HepG2 (cell line): Measurements from ENCODE around the gene SNX9. TPM values are rescaled to one million over a fixed set of nuclear protein-coding genes. Genes with fewer than 3 reads are reported as not detected.

ENCODE experiments used
- CBFB ChIP-seq: sonication (generic); formaldehyde crosslinking; IDR thresholded peaks from 2 replicates; pipeline ENCODE4 v1.4.0; 2020; ENCODE audit warnings: missing genetic modification reagents
- CEBPG ChIP-seq: IDR thresholded peaks from 2 replicates; pipeline ENCODE4 v1.6.1; 2016
- DNMT3B ChIP-seq: conservative IDR thresholded peaks from 2 replicates; pipeline ENCODE4 v1.6.1; 2016; ENCODE audit warnings: missing biosample characterization, control low read depth
- GATA4 ChIP-seq: sonication (generic); IDR thresholded peaks from 2 replicates; pipeline ENCODE4 v1.6.1; 2016; ENCODE audit warnings: antibody characterized with exemption, low read depth, borderline replicate concordance
- HDAC6 ChIP-seq: fragments of 200-600 bp; sonication (generic); IDR thresholded peaks from 2 replicates; pipeline ENCODE4 v1.7.0; 2017; ENCODE audit warnings: mild to moderate bottlenecking, antibody characterized with exemption, low read length, low read depth
- HES4 ChIP-seq: sonication (generic); formaldehyde crosslinking; IDR thresholded peaks from 2 replicates; pipeline ENCODE4 v1.9.0; 2021; ENCODE audit warnings: mild to moderate bottlenecking, missing genetic modification reagents, borderline replicate concordance
- HHEX ChIP-seq: IDR thresholded peaks from 2 replicates; pipeline ENCODE4 v1.6.1; 2016; ENCODE audit warnings: control low read depth
- HNF4A ChIP-seq: sonication (generic); formaldehyde crosslinking; IDR thresholded peaks from 2 replicates; pipeline ENCODE4 v1.4.0; 2020; ENCODE audit warnings: missing genetic modification reagents
- IRF9 ChIP-seq: sonication (generic); formaldehyde crosslinking; IDR thresholded peaks from 2 replicates; pipeline ENCODE4 v1.8.0; 2022; ENCODE audit warnings: missing genetic modification reagents, mild to moderate bottlenecking, borderline replicate concordance
- JARID2 ChIP-seq: sonication (generic); formaldehyde crosslinking; IDR thresholded peaks from 2 replicates; pipeline ENCODE4 v1.8.1; 2023; ENCODE audit warnings: missing genetic modification reagents, inconsistent platforms; ENCODE audit not compliant: insufficient replicate concordance
- PCBP1 ChIP-seq: fragments of 200-400 bp; formaldehyde crosslinking; IDR thresholded peaks from 2 replicates; pipeline ENCODE4 v1.6.1; 2017; ENCODE audit warnings: mild to moderate bottlenecking, low read depth, low read length, borderline replicate concordance
- RXRA ChIP-seq: sonication (generic); formaldehyde crosslinking; IDR thresholded peaks from 2 replicates; pipeline ENCODE4 v1.5.1; 2020; ENCODE audit warnings: missing genetic modification reagents
- TFE3 ChIP-seq: IDR thresholded peaks from 2 replicates; pipeline ENCODE4 v1.6.1; 2016
- UBTF ChIP-seq: sonication (generic); formaldehyde crosslinking; IDR thresholded peaks from 2 replicates; pipeline ENCODE4 v1.4.0; 2020; ENCODE audit warnings: mild to moderate bottlenecking, missing genetic modification reagents
- ZMYM3 ChIP-seq: sonication (generic); formaldehyde crosslinking; IDR thresholded peaks from 2 replicates; pipeline ENCODE4 v1.5.1; 2020; ENCODE audit warnings: mild to moderate bottlenecking, missing genetic modification reagents
- ZNF207 ChIP-seq: fragments of 450-650 bp; IDR thresholded peaks from 2 replicates; pipeline ENCODE4 v1.6.1; 2016; ENCODE audit warnings: antibody characterized with exemption, borderline replicate concordance
- ZNF430 ChIP-seq: sonication (generic); formaldehyde crosslinking; IDR thresholded peaks from 2 replicates; pipeline ENCODE4 v1.9.0; 2021; ENCODE audit warnings: mild to moderate bottlenecking, missing genetic modification reagents
- ZNF619 ChIP-seq: sonication (generic); formaldehyde crosslinking; IDR thresholded peaks from 2 replicates; pipeline ENCODE4 v1.4.0; 2020; ENCODE audit warnings: mild to moderate bottlenecking, missing genetic modification reagents
- ZNF7 ChIP-seq: IDR thresholded peaks from 2 replicates; pipeline ENCODE4 v1.6.1; 2016; ENCODE audit warnings: missing biosample characterization, missing genetic modification reagents
- ZNF746 ChIP-seq: sonication (generic); formaldehyde crosslinking; IDR thresholded peaks from 2 replicates; pipeline ENCODE4 v1.8.0; 2022; ENCODE audit warnings: mild to moderate bottlenecking, missing genetic modification reagents
- ZSCAN31 ChIP-seq: sonication (generic); formaldehyde crosslinking; IDR thresholded peaks from 2 replicates; pipeline ENCODE4 v1.5.0; 2020; ENCODE audit warnings: low read depth, mild to moderate bottlenecking, missing genetic modification reagents
- ZZZ3 ChIP-seq: sonication (generic); formaldehyde crosslinking; IDR thresholded peaks from 2 replicates; pipeline ENCODE4 v1.4.0; 2020; ENCODE audit warnings: missing genetic modification reagents, mild to moderate bottlenecking, borderline replicate concordance
- polyA plus RNA-seq, 8 experiments: library from polyadenylated mRNA; depleted of rRNA in 3 of 8; stranded (reverse) in 7 of 8; unstranded in 1 of 8; fragments of >200 nt; fragmentation: Illumina TruSeq in 4 of 8; extraction: Trizol in 4 of 8; gene quantifications; 2 replicates each; pipeline versions ENCODE4 v1.2.1 to v1.2.3, GENCODE V29; 2011 to 2016; ENCODE audit warnings: low read depth in 4 of 8, missing spikeins in 1 of 8, mixed read lengths in 1 of 8; ENCODE audit not compliant: insufficient read depth in 1 of 8
- total RNA-seq, 5 experiments: library from RNA; depleted of rRNA; stranded (reverse); fragments of >200 nt; fragmentation: Illumina TruSeq; extraction: Trizol; gene quantifications; 2 replicates each; pipeline ENCODE4 v1.2.3, GENCODE V29; 2016; ENCODE audit warnings: low read depth in 1 of 5
- TF ChIP-seq, protein P1 (sequence below): IDR thresholded peaks from 2 replicates; pipeline ENCODE4 v1.6.1; 2016; ENCODE audit warnings: control low read depth
- TF ChIP-seq, protein P2 (sequence below): sonication (generic); formaldehyde crosslinking; IDR thresholded peaks from 2 replicates; pipeline ENCODE4 v1.4.0; 2020; ENCODE audit warnings: missing genetic modification reagents

The SNX9 gene
- total and polyA plus RNA-seq, 2 of the 13 experiments (the other 11 are each of a cell fraction or from before 2014, with no cell fraction given), result 21.9 to 36.0 TPM

- TF ChIP-seq JARID2 (CRISPR knock-in tag) (no peak), CEBPG (CRISPR knock-in tag) (peak; percentile 11; the same call in 1 of the 2 replicates), GATA4 (no peak), HNF4A (CRISPR knock-in tag) (no peak), DNMT3B (no peak), TFE3 (CRISPR knock-in tag) (no peak; the same call in none of the 2 replicates), ZNF207 (no peak), ZNF746 (CRISPR knock-in tag) (no peak), RXRA (CRISPR knock-in tag) (peak; percentile 68; the same call in 1 of the 2 replicates), ZNF7 (CRISPR knock-in tag) (no peak), ZNF619 (CRISPR knock-in tag) (no peak), HDAC6 (no peak), IRF9 (no peak), ZNF430 (CRISPR knock-in tag) (no peak), CBFB (CRISPR knock-in tag) (peak; percentile 30; the same call in 1 of the 2 replicates), ZMYM3 (peak; percentile 100), PCBP1 (no peak), UBTF (CRISPR knock-in tag) (peak; percentile 65; the same call in 1 of the 2 replicates), ZSCAN31 (no peak), ZZZ3 (CRISPR knock-in tag) (no peak), HES4 (CRISPR knock-in tag) (no peak), HHEX (CRISPR knock-in tag) (no peak)
- TF ChIP-seq, protein P1, sequence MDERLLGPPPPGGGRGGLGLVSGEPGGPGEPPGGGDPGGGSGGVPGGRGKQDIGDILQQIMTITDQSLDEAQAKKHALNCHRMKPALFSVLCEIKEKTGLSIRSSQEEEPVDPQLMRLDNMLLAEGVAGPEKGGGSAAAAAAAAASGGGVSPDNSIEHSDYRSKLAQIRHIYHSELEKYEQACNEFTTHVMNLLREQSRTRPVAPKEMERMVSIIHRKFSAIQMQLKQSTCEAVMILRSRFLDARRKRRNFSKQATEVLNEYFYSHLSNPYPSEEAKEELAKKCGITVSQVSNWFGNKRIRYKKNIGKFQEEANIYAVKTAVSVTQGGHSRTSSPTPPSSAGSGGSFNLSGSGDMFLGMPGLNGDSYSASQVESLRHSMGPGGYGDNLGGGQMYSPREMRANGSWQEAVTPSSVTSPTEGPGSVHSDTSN (CRISPR knock-in tag), result no peak
- TF ChIP-seq, protein P2, sequence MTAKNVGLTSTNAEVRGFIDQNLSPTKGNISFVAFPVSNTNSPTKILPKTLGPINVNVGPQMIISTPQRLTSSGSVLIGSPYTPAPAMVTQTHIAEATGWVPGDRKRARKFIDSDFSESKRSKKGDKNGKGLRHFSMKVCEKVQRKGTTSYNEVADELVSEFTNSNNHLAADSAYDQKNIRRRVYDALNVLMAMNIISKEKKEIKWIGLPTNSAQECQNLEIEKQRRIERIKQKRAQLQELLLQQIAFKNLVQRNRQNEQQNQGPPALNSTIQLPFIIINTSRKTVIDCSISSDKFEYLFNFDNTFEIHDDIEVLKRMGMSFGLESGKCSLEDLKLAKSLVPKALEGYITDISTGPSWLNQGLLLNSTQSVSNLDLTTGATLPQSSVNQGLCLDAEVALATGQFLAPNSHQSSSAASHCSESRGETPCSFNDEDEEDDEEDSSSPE (CRISPR knock-in tag), result no peak
Measured at GRCh38 chr6:157982563-157983405, 159.7 kb downstream of the SNX9 start (continued).
